ENCODE results near the gene NUTM2E.
"Not testable (repeated sequence)": the region's sequence is repeated elsewhere in the genome, so short reads cannot be mapped to it uniquely, and the experiment has no call there.

NUTM2E gene
- 0.49 to 2.5 (median 0.83) reads per million in 9 experiments for total RNA-seq

GRCh38 chr10:79826496-79827215 is at the start of gene NUTM2E:
NUTM2E (plus strand) TSS chr10:79826739; CDS start chr10:79841741, 15,002 bp downstream.
- H3K27me3 Mint-ChIP-seq, H3K9me3 Mint-ChIP-seq: not testable (repeated sequence)
- Mint-ChIP-seq H3K36me3 (ENCODE audit: insufficient read depth) (peaks cover 16% of the 10 kb centered on the region), H3K4me3 (peak within 1 kb of the TSS; percentile 97 to 98), H3K4me1 (ENCODE audit: low read depth in 2 of 2) (peaks cover 12 to 26% of the 10 kb centered on the region in 2 donors), H3K27ac (peak within 1 kb of the TSS; percentile 98)
- peak; percentile 90 for ATAC-seq (replicated peaks)
- peak; percentile 60 to 72 (median 64) for DNase-seq

GRCh38 chr10:79777997-79778396 is 48.5 kb upstream of the NUTM2E start:
- DNase-seq; ATAC-seq (replicated peaks); H3K36me3 Mint-ChIP-seq (ENCODE audit: insufficient read depth); H3K27me3 Mint-ChIP-seq; H3K27ac Mint-ChIP-seq; H3K4me1 Mint-ChIP-seq (ENCODE audit: low read depth in 2 of 2); H3K9me3 Mint-ChIP-seq; H3K4me3 Mint-ChIP-seq: not testable (repeated sequence)

GRCh38 chr10:79779310-79779938 is 47.1 kb upstream of the NUTM2E start:
- H3K4me1 Mint-ChIP-seq (ENCODE audit: low read depth in 2 of 2); H3K9me3 Mint-ChIP-seq; H3K36me3 Mint-ChIP-seq (ENCODE audit: insufficient read depth); H3K27me3 Mint-ChIP-seq; H3K4me3 Mint-ChIP-seq; H3K27ac Mint-ChIP-seq: not testable (repeated sequence)
- DNase-seq (peak; percentile 43 to 53 (median 52)), ATAC-seq (replicated peaks) (peak; percentile 85)

GRCh38 chr10:79779992-79780391 is 46.5 kb upstream of the NUTM2E start:
- not testable (repeated sequence) for H3K9me3 Mint-ChIP-seq; H3K36me3 Mint-ChIP-seq (ENCODE audit: insufficient read depth); H3K4me1 Mint-ChIP-seq (ENCODE audit: low read depth in 2 of 2); H3K27ac Mint-ChIP-seq; DNase-seq; H3K4me3 Mint-ChIP-seq; ATAC-seq (replicated peaks); H3K27me3 Mint-ChIP-seq

- H3K4me3 Mint-ChIP-seq; H3K27me3 Mint-ChIP-seq; H3K4me1 Mint-ChIP-seq (ENCODE audit: low read depth in 2 of 2); H3K9me3 Mint-ChIP-seq; DNase-seq; ATAC-seq (replicated peaks); H3K36me3 Mint-ChIP-seq (ENCODE audit: insufficient read depth); H3K27ac Mint-ChIP-seq: not testable (repeated sequence)
Observed at GRCh38 chr10:79781584-79781983, 45.0 kb upstream of the NUTM2E start.

GRCh38 chr10:79787455-79787952 is 39.0 kb upstream of the NUTM2E start:
- H3K4me1 Mint-ChIP-seq (ENCODE audit: low read depth in 2 of 2); DNase-seq; H3K27ac Mint-ChIP-seq; ATAC-seq (replicated peaks); H3K4me3 Mint-ChIP-seq; H3K27me3 Mint-ChIP-seq; H3K9me3 Mint-ChIP-seq; H3K36me3 Mint-ChIP-seq (ENCODE audit: insufficient read depth): not testable (repeated sequence)

GRCh38 chr10:79789351-79789750 is 37.2 kb upstream of the NUTM2E start:
- H3K27ac Mint-ChIP-seq; H3K4me3 Mint-ChIP-seq; H3K9me3 Mint-ChIP-seq; H3K4me1 Mint-ChIP-seq (ENCODE audit: low read depth in 2 of 2); DNase-seq; H3K36me3 Mint-ChIP-seq (ENCODE audit: insufficient read depth); H3K27me3 Mint-ChIP-seq: not testable (repeated sequence)
- ATAC-seq (replicated peaks), result peak; percentile 31

GRCh38 chr10:79791906-79792517 is 34.5 kb upstream of the NUTM2E start:
- not testable (repeated sequence) for H3K4me1 Mint-ChIP-seq (ENCODE audit: low read depth in 2 of 2); H3K36me3 Mint-ChIP-seq (ENCODE audit: insufficient read depth); ATAC-seq (replicated peaks); H3K27me3 Mint-ChIP-seq; H3K27ac Mint-ChIP-seq; H3K9me3 Mint-ChIP-seq; DNase-seq; H3K4me3 Mint-ChIP-seq

GRCh38 chr10:79799337-79799736 is 27.2 kb upstream of the NUTM2E start:
- not testable (repeated sequence) for DNase-seq; ATAC-seq (replicated peaks); H3K9me3 Mint-ChIP-seq; H3K27me3 Mint-ChIP-seq; H3K4me1 Mint-ChIP-seq (ENCODE audit: low read depth in 2 of 2); H3K27ac Mint-ChIP-seq; H3K4me3 Mint-ChIP-seq
- H3K36me3 Mint-ChIP-seq (ENCODE audit: insufficient read depth), result peaks cover 10% of the 10 kb centered on the region

GRCh38 chr10:79805857-79806256 is 20.7 kb upstream of the NUTM2E start:
- Mint-ChIP-seq H3K36me3 (ENCODE audit: insufficient read depth) (peaks cover 15% of the 10 kb centered on the region), H3K27ac (peak overlapping the region in 1 of 2 donors; percentile 57)
- H3K4me1 Mint-ChIP-seq (ENCODE audit: low read depth in 2 of 2); ATAC-seq (replicated peaks); H3K4me3 Mint-ChIP-seq; H3K9me3 Mint-ChIP-seq; DNase-seq; H3K27me3 Mint-ChIP-seq: not testable (repeated sequence)

GRCh38 chr10:79811895-79812294 is 14.6 kb upstream of the NUTM2E start:
- ATAC-seq (replicated peaks); H3K27ac Mint-ChIP-seq; DNase-seq; H3K4me1 Mint-ChIP-seq (ENCODE audit: low read depth in 2 of 2); H3K9me3 Mint-ChIP-seq; H3K36me3 Mint-ChIP-seq (ENCODE audit: insufficient read depth); H3K4me3 Mint-ChIP-seq; H3K27me3 Mint-ChIP-seq: not testable (repeated sequence)

GRCh38 chr10:79816290-79816689 is 10.2 kb upstream of the NUTM2E start:
- DNase-seq; H3K27me3 Mint-ChIP-seq; H3K9me3 Mint-ChIP-seq; ATAC-seq (replicated peaks); H3K4me1 Mint-ChIP-seq (ENCODE audit: low read depth in 2 of 2); H3K4me3 Mint-ChIP-seq; H3K27ac Mint-ChIP-seq; H3K36me3 Mint-ChIP-seq (ENCODE audit: insufficient read depth): not testable (repeated sequence)

- not testable (repeated sequence) for H3K27me3 Mint-ChIP-seq; ATAC-seq (replicated peaks); H3K9me3 Mint-ChIP-seq
- Mint-ChIP-seq H3K36me3 (ENCODE audit: insufficient read depth) (peaks cover 19% of the 10 kb centered on the region), H3K4me3 (peak overlapping the region; percentile 59 to 71), H3K27ac (peak overlapping the region; percentile 76 to 95), H3K4me1 (ENCODE audit: low read depth in 2 of 2) (peaks cover 13 to 21% of the 10 kb centered on the region in 2 donors)
- peak; percentile 2 to 10 (median 9) for DNase-seq
Observed at GRCh38 chr10:79823387-79823786, 3.2 kb upstream of the NUTM2E start.

Data from effector memory CD8-positive, alpha-beta T cell (primary cell).